Measurements from ENCODE around the gene TSKU. TPM values are rescaled to one million over a fixed set of nuclear protein-coding genes. Genes with fewer than 3 reads are reported as not detected.

The TSKU gene
- total RNA-seq, 2 donors from 2014 or later = not detected

- no peaks in the 10 kb centered on the region for H3K36me3 Mint-ChIP-seq
- ATAC-seq = no peak
- H3K4me1 Mint-ChIP-seq (ENCODE audit: low read depth in 2 of 2) = no peaks in the 10 kb centered on the region
- no peak overlapping the region for H3K27ac Mint-ChIP-seq
- no peak overlapping the region for H3K4me3 Mint-ChIP-seq
- no peak for DNase-seq (ENCODE audit: low spot score)
- H3K9me3 Mint-ChIP-seq = no peaks in the 10 kb centered on the region
- peaks cover 29 to 31% of the 10 kb centered on the region in 2 donors for H3K27me3 Mint-ChIP-seq
These were observed 63.3 kb downstream of the TSKU start for GRCh38 chr11:76846441-76846840.

Other genes with a start within 250 kb of the TSKU start
- under 1 TPM in 1 of 2 donors, not detected in 1; 0.08 TPM for gene LRRC32, start 112.6 kb upstream of the TSKU start, total RNA-seq
- 10 to 100 TPM; 16.3 to 16.8 TPM for gene ACER3, start 77.6 kb downstream of the TSKU start, total RNA-seq

Data from natural killer cell treated with Interleukin-12 subunit alpha and Interleukin-12 subunit beta and Interleukin-15 and Interleukin-18, amount 100 ng/mL, for 72 hours (primary cell).